GM18909 (cell line): ENCODE results near the gene C13orf46.

Experiments used
- ATAC-seq: cut with Tn5 transposase; IDR thresholded peaks from one replicate; pipeline ENCODE4 v1.9.1; 2021; ENCODE audit warnings: mild to moderate bottlenecking; ENCODE audit not compliant: unreplicated experiment, poor library complexity

The C13orf46 gene

GRCh38 chr13:113927661-113928581, 46.0 kb downstream of the C13orf46 start:
- ATAC-seq, result no peak

GRCh38 chr13:113926951-113927660, 46.8 kb downstream of the C13orf46 start:
- no peak for ATAC-seq

- ATAC-seq, result no peak
These were observed 47.5 kb downstream of the C13orf46 start for GRCh38 chr13:113926301-113926761.

- ATAC-seq, result no peak
These were observed 49.5 kb downstream of the C13orf46 start for GRCh38 chr13:113924184-113924901.

GRCh38 chr13:113923376-113924063, 50.4 kb downstream of the C13orf46 start:
- no peak for ATAC-seq

- ATAC-seq, result no peak
These were observed 51.3 kb downstream of the C13orf46 start for GRCh38 chr13:113922412-113923118.

GRCh38 chr13:113921763-113922162, 52.1 kb downstream of the C13orf46 start:
- no peak for ATAC-seq

- no peak for ATAC-seq
These were observed 53.1 kb downstream of the C13orf46 start for GRCh38 chr13:113920606-113921286.

GRCh38 chr13:113919761-113920559, 53.9 kb downstream of the C13orf46 start:
- ATAC-seq, result no peak

GRCh38 chr13:113918981-113919701, 54.7 kb downstream of the C13orf46 start:
- no peak for ATAC-seq

- ATAC-seq, result no peak
These were observed 55.3 kb downstream of the C13orf46 start for GRCh38 chr13:113918580-113918979.

GRCh38 chr13:113917594-113918371, 56.1 kb downstream of the C13orf46 start:
- ATAC-seq, result no peak

GRCh38 chr13:113917096-113917495, 56.8 kb downstream of the C13orf46 start:
- no peak for ATAC-seq

- ATAC-seq, result no peak
These were observed 57.5 kb downstream of the C13orf46 start for GRCh38 chr13:113916330-113916815.

- ATAC-seq, result no peak
These were observed 58.0 kb downstream of the C13orf46 start for GRCh38 chr13:113915786-113916329.

- ATAC-seq, result no peak
These were observed 58.7 kb downstream of the C13orf46 start for GRCh38 chr13:113915012-113915763.
